ENCODE results near the gene PSMC4. TPM values are rescaled to one million over a fixed set of nuclear protein-coding genes. Genes with fewer than 3 reads are reported as not detected.

PSMC4 gene
- total RNA-seq, 1 experiment from 2014 or later, result 258 TPM

GRCh38 chr19:39927076-39927475 lies 43.9 kb upstream of the PSMC4 start:
- no peaks in the 10 kb centered on the region for H3K9me3 ChIP-seq (ENCODE audit: low read length)
- H3K4me3 ChIP-seq (ENCODE audit: low read length), result no peak overlapping the region
- DNase-seq (no peak), ATAC-seq (no peak)
- no peaks in the 10 kb centered on the region for H3K36me3 ChIP-seq (ENCODE audit: low read depth, low read length)
- TF ChIP-seq EZH2phosphoT487 (IDR thresholded peaks at IDR 0.05; ENCODE audit: borderline replicate concordance, low read length) (no peak), EZH2 (IDR thresholded peaks at IDR 0.05; ENCODE audit: low read length, unreplicated experiment) (no peak), CTCF (conservative IDR thresholded peaks at IDR 0.05; ENCODE audit: low read depth, low read length) (no peak)
- no peaks in the 10 kb centered on the region for H3K79me2 ChIP-seq (ENCODE audit: low read length)
- H3K9ac ChIP-seq (ENCODE audit: low read length), result no peak overlapping the region
- no peak overlapping the region for H3K4me2 ChIP-seq (ENCODE audit: low read length)
- no peaks in the 10 kb centered on the region for H4K20me1 ChIP-seq (ENCODE audit: low read length)
- POLR2A ChIA-PET (ENCODE audit: unreplicated experiment), result no interaction called here
- no peak overlapping the region for H2AFZ ChIP-seq (ENCODE audit: low read length)
- intact Hi-C loops (cut with micrococcal nuclease), result no loop called here
- CTCF ChIA-PET, result no interaction called here
- H3K9me2 ChIP-seq (replicated peaks; ENCODE audit: low read length), result no peaks in the 10 kb centered on the region
- H3K27me3 ChIP-seq (ENCODE audit: low read length), result no peaks in the 10 kb centered on the region
- no peaks in the 10 kb centered on the region for H3K4me1 ChIP-seq (ENCODE audit: insufficient read depth, low read length)
- no peaks in the 10 kb centered on the region for H3F3A ChIP-seq (ENCODE audit: low read length, unreplicated experiment)
- no TSS peak for BruUV-seq (replicated peaks)
- H3K27ac ChIP-seq (ENCODE audit: low read length), result no peak overlapping the region

- Histone ChIP-seq H2AFZ (ENCODE audit: low read length) (no peak overlapping the region), H3K27ac (ENCODE audit: low read length) (no peak overlapping the region), H4K20me1 (ENCODE audit: low read length) (no peaks in the 10 kb centered on the region), H3K9me2 (replicated peaks; ENCODE audit: low read length) (no peaks in the 10 kb centered on the region), H3K79me2 (ENCODE audit: low read length) (no peaks in the 10 kb centered on the region), H3K4me3 (ENCODE audit: low read length) (no peak overlapping the region), H3F3A (ENCODE audit: low read length, unreplicated experiment) (no peaks in the 10 kb centered on the region), H3K36me3 (ENCODE audit: low read depth, low read length) (no peaks in the 10 kb centered on the region), H3K9ac (ENCODE audit: low read length) (no peak overlapping the region), H3K4me2 (ENCODE audit: low read length) (no peak overlapping the region), H3K27me3 (ENCODE audit: low read length) (no peaks in the 10 kb centered on the region), H3K9me3 (ENCODE audit: low read length) (no peaks in the 10 kb centered on the region), H3K4me1 (ENCODE audit: insufficient read depth, low read length) (no peaks in the 10 kb centered on the region)
- BruUV-seq (replicated peaks), result no TSS peak
- ChIA-PET CTCF (no interaction called here), POLR2A (ENCODE audit: unreplicated experiment) (no interaction called here)
- DNase-seq (no peak), ATAC-seq (no peak)
- intact Hi-C loops (cut with micrococcal nuclease), result no loop called here
- TF ChIP-seq CTCF (conservative IDR thresholded peaks at IDR 0.05; ENCODE audit: low read depth, low read length), result no peak
- TF ChIP-seq EZH2 (IDR thresholded peaks at IDR 0.05; ENCODE audit: low read length, unreplicated experiment), result no peak
- TF ChIP-seq EZH2phosphoT487 (IDR thresholded peaks at IDR 0.05; ENCODE audit: borderline replicate concordance, low read length), result no peak
These were observed 43.2 kb upstream of the PSMC4 start for GRCh38 chr19:39927524-39928356.

GRCh38 chr19:39928357-39928725 lies 42.6 kb upstream of the PSMC4 start:
- H3K9me3 ChIP-seq (ENCODE audit: low read length), result no peaks in the 10 kb centered on the region
- intact Hi-C loops (cut with micrococcal nuclease), result no loop called here
- ATAC-seq (no peak), DNase-seq (no peak)
- CTCF ChIA-PET, result no interaction called here
- POLR2A ChIA-PET (ENCODE audit: unreplicated experiment), result no interaction called here
- no peak overlapping the region for H3K4me2 ChIP-seq (ENCODE audit: low read length)
- H3K9ac ChIP-seq (ENCODE audit: low read length), result no peak overlapping the region
- TF ChIP-seq CTCF (conservative IDR thresholded peaks at IDR 0.05; ENCODE audit: low read depth, low read length) (no peak), EZH2 (IDR thresholded peaks at IDR 0.05; ENCODE audit: low read length, unreplicated experiment) (no peak), EZH2phosphoT487 (IDR thresholded peaks at IDR 0.05; ENCODE audit: borderline replicate concordance, low read length) (no peak)
- no peaks in the 10 kb centered on the region for H3K9me2 ChIP-seq (replicated peaks; ENCODE audit: low read length)
- H3K36me3 ChIP-seq (ENCODE audit: low read depth, low read length), result no peaks in the 10 kb centered on the region
- no peaks in the 10 kb centered on the region for H3K27me3 ChIP-seq (ENCODE audit: low read length)
- no peaks in the 10 kb centered on the region for H3F3A ChIP-seq (ENCODE audit: low read length, unreplicated experiment)
- no peaks in the 10 kb centered on the region for H3K4me1 ChIP-seq (ENCODE audit: insufficient read depth, low read length)
- no TSS peak for BruUV-seq (replicated peaks)
- no peak overlapping the region for H3K4me3 ChIP-seq (ENCODE audit: low read length)
- H2AFZ ChIP-seq (ENCODE audit: low read length), result no peak overlapping the region
- no peak overlapping the region for H3K27ac ChIP-seq (ENCODE audit: low read length)
- no peaks in the 10 kb centered on the region for H4K20me1 ChIP-seq (ENCODE audit: low read length)
- H3K79me2 ChIP-seq (ENCODE audit: low read length), result no peaks in the 10 kb centered on the region

Data from PC-3 (cell line).